Hepatocyte (in vitro differentiated cells): ENCODE measurements around the gene PLCB4. TPM values are rescaled to one million over a fixed set of nuclear protein-coding genes. Genes with fewer than 3 reads are reported as not detected.

ENCODE experiments used
- DNase-seq: peaks from one replicate; pipeline ENCODE4 v3.0.0-alpha.2; 2016; ENCODE audit warnings: low spot score
- H2AFZ ChIP-seq: fragments of 200-600 bp; sonication (generic); 2 replicates; pipeline ENCODE4 v1.6.0; 2016; ENCODE audit warnings: antibody characterized with exemption, mild to moderate bottlenecking
- H3K27ac ChIP-seq: fragments of 200-600 bp; sonication (generic); 2 replicates; pipeline ENCODE4 v1.5.1; 2016; ENCODE audit warnings: mild to moderate bottlenecking
- H3K27me3 ChIP-seq: fragments of 200-600 bp; sonication (generic); 2 replicates; pipeline ENCODE4 v1.6.1; 2016
- H3K36me3 ChIP-seq: fragments of 200-600 bp; sonication (generic); replicated peaks from 2 replicates; pipeline ENCODE4 v1.5.1; 2016; ENCODE audit warnings: low read depth; ENCODE audit not compliant: insufficient read depth
- H3K4me1 ChIP-seq: fragments of 200-600 bp; sonication (generic); 2 replicates; pipeline ENCODE4 v1.5.1; 2016; ENCODE audit warnings: mild to moderate bottlenecking, moderate library complexity; ENCODE audit not compliant: insufficient read depth
- H3K4me2 ChIP-seq: fragments of 200-600 bp; sonication (generic); 2 replicates; pipeline ENCODE4 v1.6.0; 2016
- H3K4me3 ChIP-seq: fragments of 200-600 bp; sonication (generic); 2 replicates; pipeline ENCODE4 v1.5.1; 2016; ENCODE audit warnings: mild to moderate bottlenecking
- H3K79me2 ChIP-seq: fragments of 200-600 bp; sonication (generic); 2 replicates; pipeline ENCODE4 v1.6.0; 2017; ENCODE audit warnings: mild to moderate bottlenecking
- H3K9me2 ChIP-seq: fragments of 200-600 bp; sonication (generic); replicated peaks from 2 replicates; pipeline ENCODE4 v1.6.0; 2017; ENCODE audit warnings: mild to moderate bottlenecking; ENCODE audit not compliant: insufficient read depth
- H3K9me3 ChIP-seq: fragments of 200-600 bp; sonication (generic); 2 replicates; pipeline ENCODE4 v1.5.1; 2016; ENCODE audit warnings: low read depth, mild to moderate bottlenecking
- H4K20me1 ChIP-seq: fragments of 200-600 bp; sonication (generic); 2 replicates; pipeline ENCODE4 v1.6.0; 2016; ENCODE audit warnings: mild to moderate bottlenecking; ENCODE audit not compliant: insufficient read depth, poor library complexity, severe bottlenecking
- CTCF ChIP-seq: fragments of 200-600 bp; sonication (generic); IDR thresholded peaks from 2 replicates; pipeline ENCODE4 v1.5.1; 2016; ENCODE audit warnings: antibody characterized with exemption, mild to moderate bottlenecking; ENCODE audit not compliant: poor library complexity
- EZH2 ChIP-seq: fragments of 200-600 bp; sonication (generic); IDR thresholded peaks from 2 replicates; pipeline ENCODE4 v1.6.1; 2016; ENCODE audit warnings: antibody characterized with exemption, mild to moderate bottlenecking, borderline replicate concordance
- EZH2phosphoT487 ChIP-seq: fragments of 200-600 bp; sonication (generic); IDR thresholded peaks from one replicate; pipeline ENCODE4 v1.6.1; 2018; ENCODE audit warnings: antibody characterized with exemption, mild to moderate bottlenecking, low read depth, moderate library complexity; ENCODE audit not compliant: unreplicated experiment, severe bottlenecking
- WGBS: methylation state at CpG from one replicate; pipeline ENCODE4 v1.1.6; 2016; ENCODE audit warnings: low lambda C conversion rate; ENCODE audit errors: missing lambda C conversion rate; 5-methylcytosine and 5-hydroxymethylcytosine counted together
- polyA plus RNA-seq: library from polyadenylated mRNA; unstranded; fragments of >200 nt; fragmentation: Nextera tagmentation; extraction: Ambion mirVana; gene quantifications from 2 replicates; pipeline ENCODE4 v1.2.1, GENCODE V29; 2016
- total RNA-seq: library from RNA; depleted of rRNA; stranded (reverse); fragments of >200 nt; gene quantifications from 2 replicates; pipeline ENCODE4 v1.2.3, GENCODE V29; 2014

PLCB4 gene
- total and polyA plus RNA-seq, 2 experiments from 2014 or later: 6.4 to 15.0 TPM

GRCh38 chr20:9478771-9479170 lies 409.9 kb downstream of the PLCB4 start:
- 73% methylated on average over 4 of the region's 4 CpGs for whole genome bisulfite sequencing
- TF ChIP-seq EZH2 (no peak), EZH2phosphoT487 (no peak), CTCF (no peak)
- Histone ChIP-seq H2AFZ (no peak overlapping the region), H4K20me1 (no peaks in the 10 kb centered on the region), H3K4me2 (no peak overlapping the region), H3K9me2 (no peaks in the 10 kb centered on the region), H3K36me3 (no peaks in the 10 kb centered on the region), H3K9me3 (no peaks in the 10 kb centered on the region), H3K4me1 (no peaks in the 10 kb centered on the region), H3K79me2 (no peaks in the 10 kb centered on the region), H3K27ac (no peak overlapping the region), H3K4me3 (no peak overlapping the region), H3K27me3 (no peaks in the 10 kb centered on the region)
- no peak for DNase-seq

- Histone ChIP-seq H3K27me3 (no peaks in the 10 kb centered on the region), H3K79me2 (no peaks in the 10 kb centered on the region), H3K27ac (no peak overlapping the region), H3K36me3 (no peaks in the 10 kb centered on the region), H2AFZ (no peak overlapping the region), H3K4me1 (no peaks in the 10 kb centered on the region), H3K9me3 (no peaks in the 10 kb centered on the region), H3K4me3 (no peak overlapping the region), H3K4me2 (no peak overlapping the region), H4K20me1 (no peaks in the 10 kb centered on the region), H3K9me2 (no peaks in the 10 kb centered on the region)
- no peak for DNase-seq
- 96% methylated on average over 4 of the region's 4 CpGs for WGBS
- TF ChIP-seq EZH2: no peak
- no peak for TF ChIP-seq CTCF
- no peak for TF ChIP-seq EZH2phosphoT487
Measured at GRCh38 chr20:9480066-9480465, 411.2 kb downstream of the PLCB4 start.

GRCh38 chr20:9482180-9482579 lies 413.3 kb downstream of the PLCB4 start:
- Histone ChIP-seq H3K79me2 (no peaks in the 10 kb centered on the region), H2AFZ (no peak overlapping the region), H3K27me3 (no peaks in the 10 kb centered on the region), H3K27ac (no peak overlapping the region), H3K36me3 (no peaks in the 10 kb centered on the region), H3K4me2 (no peak overlapping the region), H3K4me3 (no peak overlapping the region), H3K4me1 (no peaks in the 10 kb centered on the region), H4K20me1 (no peaks in the 10 kb centered on the region), H3K9me3 (no peaks in the 10 kb centered on the region), H3K9me2 (no peaks in the 10 kb centered on the region)
- TF ChIP-seq CTCF (no peak), EZH2phosphoT487 (no peak), EZH2 (no peak)
- no peak for DNase-seq
- 92% methylated on average over 3 of the region's 3 CpGs for WGBS

- no peaks in the 10 kb centered on the region for H3K79me2 ChIP-seq
- no peak overlapping the region for H3K4me3 ChIP-seq
- H3K27ac ChIP-seq: no peak overlapping the region
- no peak for DNase-seq
- no peaks in the 10 kb centered on the region for H3K4me1 ChIP-seq
- no peaks in the 10 kb centered on the region for H3K36me3 ChIP-seq
- H3K27me3 ChIP-seq: peaks cover 4% of the 10 kb centered on the region
- no peak overlapping the region for H2AFZ ChIP-seq
- no peaks in the 10 kb centered on the region for H4K20me1 ChIP-seq
- no peak overlapping the region for H3K4me2 ChIP-seq
- H3K9me3 ChIP-seq: no peaks in the 10 kb centered on the region
- 87% methylated on average over 2 of the region's 2 CpGs for WGBS
- TF ChIP-seq EZH2phosphoT487 (no peak), EZH2 (no peak), CTCF (no peak)
- no peaks in the 10 kb centered on the region for H3K9me2 ChIP-seq
Measured at GRCh38 chr20:9483131-9483530, 414.2 kb downstream of the PLCB4 start.
